C4-2B (cell line): ENCODE measurements around the gene NDUFS8.

Source experiments
- H3K27ac ChIP-seq: fragments of 450-650 bp; 2 replicates; pipeline ENCODE4 v1.5.1; 2017
- ZFX ChIP-seq: fragments of 450-650 bp; IDR thresholded peaks from 2 replicates; pipeline ENCODE4 v1.6.1; 2017
- TF ChIP-seq, protein P1 (sequence below): fragments of 450-650 bp; conservative IDR thresholded peaks from 2 replicates; pipeline ENCODE4 v1.5.1; 2017; ENCODE audit warnings: mild to moderate bottlenecking

NDUFS8 gene

DNA sequence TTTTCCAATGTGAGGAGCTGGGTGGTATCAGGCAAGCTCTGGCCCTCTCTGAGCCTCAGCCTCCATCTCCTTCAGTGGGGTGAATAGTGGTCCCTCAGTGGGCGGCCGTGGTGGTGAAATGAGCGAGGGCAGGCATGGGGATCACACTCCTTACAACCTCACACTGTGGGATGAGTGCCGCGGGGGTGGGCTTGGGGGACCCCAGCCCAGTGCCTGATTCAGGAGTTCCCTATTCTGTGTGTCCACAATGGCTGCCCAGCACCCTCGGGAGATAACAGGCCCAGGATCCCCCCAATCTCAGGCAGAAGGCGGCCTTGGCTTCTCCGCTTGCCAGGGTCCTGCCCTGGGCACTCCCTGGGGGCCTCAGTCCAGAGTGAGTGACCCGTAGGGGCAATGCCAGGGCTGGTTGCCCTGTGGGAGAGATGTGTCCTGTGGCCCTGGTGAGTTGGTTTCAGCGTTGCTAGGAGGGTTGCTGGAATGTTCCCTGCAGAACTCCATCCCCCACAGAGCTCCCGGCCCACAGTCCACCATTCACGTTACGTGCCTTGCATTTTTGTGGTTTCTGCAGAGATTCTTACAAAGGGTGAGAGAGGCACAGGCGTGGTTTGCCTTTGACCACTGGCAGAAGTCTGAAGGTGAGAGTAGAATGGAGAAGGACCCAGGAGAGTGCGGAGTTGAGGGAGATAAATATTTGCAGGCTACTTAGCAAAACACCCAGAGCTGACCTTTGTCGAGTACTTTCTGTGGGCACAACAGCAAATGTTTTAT is 17.5 kb upstream of the NDUFS8 start:
- TF ChIP-seq, protein P1, sequence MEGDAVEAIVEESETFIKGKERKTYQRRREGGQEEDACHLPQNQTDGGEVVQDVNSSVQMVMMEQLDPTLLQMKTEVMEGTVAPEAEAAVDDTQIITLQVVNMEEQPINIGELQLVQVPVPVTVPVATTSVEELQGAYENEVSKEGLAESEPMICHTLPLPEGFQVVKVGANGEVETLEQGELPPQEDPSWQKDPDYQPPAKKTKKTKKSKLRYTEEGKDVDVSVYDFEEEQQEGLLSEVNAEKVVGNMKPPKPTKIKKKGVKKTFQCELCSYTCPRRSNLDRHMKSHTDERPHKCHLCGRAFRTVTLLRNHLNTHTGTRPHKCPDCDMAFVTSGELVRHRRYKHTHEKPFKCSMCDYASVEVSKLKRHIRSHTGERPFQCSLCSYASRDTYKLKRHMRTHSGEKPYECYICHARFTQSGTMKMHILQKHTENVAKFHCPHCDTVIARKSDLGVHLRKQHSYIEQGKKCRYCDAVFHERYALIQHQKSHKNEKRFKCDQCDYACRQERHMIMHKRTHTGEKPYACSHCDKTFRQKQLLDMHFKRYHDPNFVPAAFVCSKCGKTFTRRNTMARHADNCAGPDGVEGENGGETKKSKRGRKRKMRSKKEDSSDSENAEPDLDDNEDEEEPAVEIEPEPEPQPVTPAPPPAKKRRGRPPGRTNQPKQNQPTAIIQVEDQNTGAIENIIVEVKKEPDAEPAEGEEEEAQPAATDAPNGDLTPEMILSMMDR, result no peak
- no peak overlapping the region for H3K27ac ChIP-seq

DNA sequence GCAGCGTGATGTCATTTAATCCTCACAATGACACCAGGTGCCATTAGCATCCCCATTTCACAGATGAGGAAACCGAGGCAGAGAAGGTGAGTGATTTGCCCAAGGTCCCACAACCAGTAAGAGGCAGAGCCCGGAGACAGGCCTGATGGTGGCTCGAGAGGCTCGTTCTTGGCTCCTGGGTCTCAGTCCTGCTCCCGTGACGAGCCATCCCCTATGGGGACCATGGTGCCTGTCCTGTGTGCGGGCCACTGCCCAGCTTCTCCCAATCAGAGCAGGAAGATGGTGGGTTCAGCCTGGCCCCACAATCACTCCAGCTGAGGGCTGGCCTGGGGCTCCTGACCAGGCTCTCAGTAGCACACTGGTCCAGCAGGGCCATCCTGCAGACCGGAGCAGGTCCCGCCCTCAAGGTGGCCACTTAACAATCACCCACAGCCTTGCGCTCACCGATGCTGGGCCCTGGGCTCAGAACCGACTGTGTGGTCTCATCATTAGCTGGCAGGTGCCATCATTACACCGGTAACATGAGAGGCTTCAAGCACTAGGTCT is 16.8 kb upstream of the NDUFS8 start:
- TF ChIP-seq, protein P1, result no peak
- TF ChIP-seq ZFX, result no peak
- no peak overlapping the region for H3K27ac ChIP-seq

DNA sequence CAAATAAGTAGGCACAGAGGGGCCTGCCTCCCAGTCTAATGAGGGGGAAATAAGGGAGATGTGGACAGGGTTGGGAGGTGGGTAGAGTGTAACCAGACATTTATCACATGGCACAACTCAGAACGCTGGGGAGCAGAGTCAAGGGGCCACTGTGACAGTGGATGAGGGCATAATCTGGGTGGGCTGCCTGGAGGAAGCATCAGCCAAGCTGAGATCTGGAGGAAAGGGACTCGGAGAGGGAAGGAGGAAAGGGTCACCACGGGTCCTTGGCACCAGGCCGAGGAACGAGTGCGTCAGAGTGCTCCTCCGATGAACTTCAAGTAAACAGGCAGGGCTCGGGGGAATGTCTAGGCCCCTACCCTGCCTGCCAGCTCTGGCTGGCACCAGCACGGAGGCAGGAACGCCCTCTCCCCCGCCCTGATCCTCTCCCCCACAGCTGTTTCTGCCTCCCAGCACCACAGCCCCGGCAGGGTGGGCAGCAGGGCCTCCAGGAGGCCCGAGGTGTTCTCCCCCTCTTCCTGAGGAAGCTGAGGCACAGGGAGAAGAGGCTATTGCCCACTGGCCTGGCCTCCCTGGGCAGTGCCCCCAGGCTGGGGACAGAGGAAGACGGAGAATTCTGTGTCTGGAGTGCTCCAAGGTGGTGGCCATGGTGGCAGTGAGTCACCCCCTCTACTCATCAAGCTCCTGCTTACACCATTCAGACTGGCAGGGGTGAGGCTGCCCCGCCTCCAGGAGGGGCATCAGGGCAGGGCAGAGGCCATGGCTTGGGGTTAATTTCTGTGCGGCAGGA is 16.1 kb upstream of the NDUFS8 start:
- TF ChIP-seq, protein P1, result no peak
- TF ChIP-seq ZFX, result no peak
- H3K27ac ChIP-seq, result no peak overlapping the region

DNA sequence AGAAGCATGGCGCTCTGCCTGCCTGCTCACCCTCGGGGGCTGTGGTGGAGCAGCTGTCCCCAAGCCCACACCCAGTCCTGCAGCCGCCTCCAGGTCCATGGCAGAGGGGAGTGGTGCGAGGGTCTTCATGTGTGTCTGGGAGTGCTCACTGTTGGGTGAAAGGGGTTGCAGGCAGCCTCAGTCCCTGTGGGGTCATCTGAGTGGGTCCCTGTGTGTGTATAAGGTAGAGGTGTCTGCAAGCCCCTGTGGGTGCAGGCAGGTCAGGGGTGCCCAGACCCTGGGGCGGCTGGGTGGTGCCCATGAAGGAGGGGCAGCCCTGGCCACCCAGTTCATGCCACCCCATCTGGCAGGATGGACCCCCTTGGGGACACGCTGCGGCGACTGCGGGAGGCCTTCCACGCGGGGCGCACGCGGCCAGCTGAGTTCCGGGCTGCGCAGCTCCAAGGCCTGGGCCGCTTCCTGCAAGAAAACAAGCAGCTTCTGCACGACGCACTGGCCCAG is 15.5 kb upstream of the NDUFS8 start:
- no peak overlapping the region for H3K27ac ChIP-seq
- TF ChIP-seq, protein P1, result no peak
- no peak for TF ChIP-seq ZFX

DNA sequence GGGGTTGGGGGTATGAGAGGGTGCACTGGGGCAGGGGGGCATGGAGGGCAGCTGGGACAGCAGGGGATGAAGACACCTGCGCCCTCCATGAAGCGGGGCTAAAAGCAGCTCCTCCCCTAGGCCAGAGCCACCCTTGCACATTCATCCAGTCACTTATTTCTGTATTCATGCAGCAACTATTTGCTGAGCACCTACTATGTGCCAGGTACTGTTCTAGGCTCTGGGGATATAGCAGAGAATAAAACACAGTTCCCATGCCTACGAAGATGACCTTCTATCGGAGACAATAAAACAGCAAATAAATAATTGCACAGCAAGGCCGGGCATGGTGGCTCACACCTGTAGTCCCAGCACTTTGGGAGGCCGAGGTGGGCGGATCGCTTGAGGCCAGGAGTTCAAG is 15.0 kb upstream of the NDUFS8 start:
- H3K27ac ChIP-seq, result no peak overlapping the region
- TF ChIP-seq, protein P1, result no peak
- no peak for TF ChIP-seq ZFX

DNA sequence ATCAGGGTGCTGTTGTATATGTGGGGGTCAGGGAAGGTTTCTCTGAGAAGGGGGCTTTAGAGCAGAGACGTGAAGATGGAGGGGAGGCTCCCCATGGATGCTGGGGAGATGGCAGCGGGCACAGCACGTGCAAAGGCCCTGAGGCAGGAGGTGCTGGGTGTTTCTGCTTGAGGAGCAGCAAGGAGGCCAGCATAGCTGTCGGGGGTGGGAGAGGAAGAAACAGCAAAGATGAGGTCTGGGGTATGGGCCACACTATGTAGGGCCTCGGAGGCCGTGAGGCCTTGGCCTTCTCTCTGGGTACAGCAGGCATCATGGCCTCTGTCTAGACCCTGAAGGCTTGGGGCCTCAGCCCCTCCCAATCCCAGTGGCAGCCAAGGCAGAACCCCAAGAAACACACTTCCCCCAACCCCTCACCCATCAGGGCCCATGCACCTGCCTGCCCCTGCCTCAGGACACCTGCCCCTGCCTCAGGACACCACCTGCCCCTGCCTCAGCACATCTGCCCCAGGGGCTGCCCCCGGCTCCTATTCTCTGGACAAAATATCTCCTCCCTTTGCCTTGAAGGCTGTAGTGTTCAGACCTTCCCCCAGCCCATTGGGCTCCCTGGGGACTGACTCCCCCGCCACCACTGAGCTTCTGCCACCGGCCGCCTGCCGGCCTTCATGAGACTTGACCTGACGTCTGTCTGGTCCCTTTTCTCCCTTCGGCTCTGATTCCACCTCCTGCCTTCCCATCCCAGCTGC is 14.1 kb upstream of the NDUFS8 start:
- TF ChIP-seq ZFX, result no peak
- TF ChIP-seq, protein P1, result no peak
- H3K27ac ChIP-seq, result no peak overlapping the region
